K562 (cell line): ENCODE measurements around the gene CNDP1. TPM values are rescaled to one million over a fixed set of nuclear protein-coding genes. Genes with fewer than 3 reads are reported as not detected.

ENCODE experiments used
- CHD7 ChIP-seq: fragments of 200-600 bp; sonication (generic); IDR thresholded peaks from one replicate; pipeline ENCODE4 v1.6.1; 2012; ENCODE audit warnings: mild to moderate bottlenecking, low read depth, low read length, inconsistent platforms
- ETV1 ChIP-seq: fragments of 450-650 bp; conservative IDR thresholded peaks from 2 replicates; pipeline ENCODE4 v1.6.1; 2016; ENCODE audit warnings: missing genetic modification characterization, control low read depth, low read depth, missing compliant biosample characterization
- KDM5B ChIP-seq: fragments of 200-600 bp; sonication (generic); IDR thresholded peaks from 2 replicates; pipeline ENCODE4 v1.6.1; 2012; ENCODE audit warnings: low read depth, mild to moderate bottlenecking, moderate library complexity, low read length, control low read depth, inconsistent platforms; ENCODE audit not compliant: insufficient replicate concordance
- MGA ChIP-seq: fragments of 450-650 bp; IDR thresholded peaks from 2 replicates; pipeline ENCODE4 v1.6.1; 2016; ENCODE audit warnings: mild to moderate bottlenecking, moderate library complexity
- polyA plus RNA-seq, 8 experiments: library from polyadenylated mRNA; depleted of rRNA in 4 of 8; stranded (reverse) in 5 of 8; unstranded in 3 of 8; fragments of >200 nt; fragmentation: Nextera tagmentation in 2 of 8; fragmentation: Illumina TruSeq in 1 of 8; extraction: Ambion mirVana in 2 of 8; extraction: Trizol in 1 of 8; gene quantifications; 2 replicates each; pipeline versions ENCODE4 v1.2.1 to v1.2.3, GENCODE V29; 2011 to 2014; ENCODE audit warnings: inconsistent platforms in 1 of 8, missing spikeins in 1 of 8
- total RNA-seq, 7 experiments: library from RNA; depleted of rRNA in 6 of 7; stranded (reverse); fragments of >200 nt in 6 of 7; fragmentation: Illumina TruSeq in 2 of 7; extraction: Trizol in 2 of 7; gene quantifications; 2 replicates each; pipeline versions ENCODE4 v1.2.1 to v1.2.3, GENCODE V29; 2011 to 2021; ENCODE audit warnings: low replicate concordance in 1 of 7

Gene CNDP1
- total and polyA plus RNA-seq, 9 of the 15 experiments (the other 6 are each of a cell fraction or from before 2014, with no cell fraction given), result not detected

- 0 out of 2 replicates have a peak, but pooled peaks have one; percentile 17 for TF ChIP-seq MGA
- no peak for TF ChIP-seq KDM5B
- TF ChIP-seq CHD7, result no peak
- no peak; the same call in 1 of the 2 replicates for TF ChIP-seq ETV1
Measured at GRCh38 chr18:74488354-74488753, 45.9 kb upstream of the CNDP1 start (continued).
